GM20000 (cell line): ENCODE data around the gene TEX11.

Experiments
- DNase-seq: peaks from one replicate; pipeline ENCODE4 v3.0.0; 2012; ENCODE audit warnings: low spot score
- CTCF ChIP-seq: IDR thresholded peaks from 2 replicates; pipeline ENCODE4 v1.5.1; 2012; ENCODE audit warnings: mild to moderate bottlenecking, control low read depth; ENCODE audit errors: extremely low read depth, missing control alignments

Gene TEX11

GRCh38 chrX:70485466-70485865 lies 423.0 kb downstream of the TEX11 start:
- no peak for DNase-seq
- TF ChIP-seq CTCF: no peak

- TF ChIP-seq CTCF: no peak
- DNase-seq: no peak
Measured at GRCh38 chrX:70482300-70482699, 426.2 kb downstream of the TEX11 start.

- DNase-seq: no peak
- TF ChIP-seq CTCF: no peak
Measured at GRCh38 chrX:70481471-70482270, 426.8 kb downstream of the TEX11 start.

GRCh38 chrX:70480660-70481018 lies 427.9 kb downstream of the TEX11 start:
- DNase-seq: no peak
- no peak for TF ChIP-seq CTCF

GRCh38 chrX:70479922-70480659 lies 428.4 kb downstream of the TEX11 start:
- TF ChIP-seq CTCF: no peak
- DNase-seq: no peak

- no peak for TF ChIP-seq CTCF
- DNase-seq: no peak
Measured at GRCh38 chrX:70479247-70479921, 429.1 kb downstream of the TEX11 start.
